HG02610 (cell line): ENCODE measurements around the gene JUP.

Experiments
- ATAC-seq: cut with Tn5 transposase; IDR thresholded peaks from one replicate; pipeline ENCODE4 v1.9.1; 2021; ENCODE audit warnings: mild to moderate bottlenecking, moderate library complexity; ENCODE audit not compliant: unreplicated experiment

Gene JUP

GRCh38 chr17:41760878-41761277 lies 25.6 kb downstream of the JUP start:
- ATAC-seq, result no peak

- ATAC-seq, result no peak
Observed at GRCh38 chr17:41758601-41759000, 27.9 kb downstream of the JUP start.

GRCh38 chr17:41754066-41754465 lies 32.4 kb downstream of the JUP start:
- no peak for ATAC-seq

- ATAC-seq, result no peak
Observed at GRCh38 chr17:41751288-41751687, 35.2 kb downstream of the JUP start.

DNA sequence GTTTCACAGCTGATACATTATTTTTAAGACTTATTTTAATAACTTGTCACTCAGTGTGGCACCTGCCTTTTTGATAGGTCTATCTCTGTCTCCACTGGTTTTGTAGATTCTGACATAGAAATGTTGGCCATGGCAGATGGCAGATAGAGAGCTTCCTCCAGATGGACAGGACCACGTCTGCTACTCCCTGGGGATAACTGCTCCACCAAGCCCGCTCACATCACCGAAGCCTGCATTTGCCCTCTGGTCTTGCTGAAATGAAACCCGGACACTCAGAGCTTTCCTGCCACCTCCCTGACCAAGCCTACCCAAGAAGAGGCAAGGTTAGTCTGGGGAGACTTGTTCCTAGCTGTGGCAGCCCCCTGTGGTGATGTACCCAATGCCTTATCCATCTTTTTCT lies 35.6 kb downstream of the JUP start:
- ATAC-seq, result no peak

DNA sequence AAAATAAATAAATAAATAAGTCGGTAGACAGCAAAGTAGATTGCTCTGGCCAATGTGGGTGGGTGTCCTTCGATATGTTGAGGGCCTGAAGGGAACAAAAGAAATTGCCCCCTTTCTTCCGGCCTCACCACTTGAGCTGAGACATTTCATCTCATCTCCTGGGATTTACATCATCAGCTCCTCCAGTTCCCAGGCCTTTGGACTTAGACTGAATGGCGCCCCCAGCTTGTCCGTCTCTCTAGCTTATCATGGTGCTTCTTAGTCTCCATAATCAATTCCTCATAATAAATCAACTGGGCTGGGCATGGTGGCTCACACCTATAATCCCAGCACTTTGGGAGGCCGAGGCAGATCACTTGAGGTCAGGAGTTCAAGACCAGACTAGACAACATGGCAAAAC lies 38.2 kb downstream of the JUP start:
- no peak for ATAC-seq

- ATAC-seq, result no peak
Observed at GRCh38 chr17:41741709-41742108, 44.8 kb downstream of the JUP start.

DNA sequence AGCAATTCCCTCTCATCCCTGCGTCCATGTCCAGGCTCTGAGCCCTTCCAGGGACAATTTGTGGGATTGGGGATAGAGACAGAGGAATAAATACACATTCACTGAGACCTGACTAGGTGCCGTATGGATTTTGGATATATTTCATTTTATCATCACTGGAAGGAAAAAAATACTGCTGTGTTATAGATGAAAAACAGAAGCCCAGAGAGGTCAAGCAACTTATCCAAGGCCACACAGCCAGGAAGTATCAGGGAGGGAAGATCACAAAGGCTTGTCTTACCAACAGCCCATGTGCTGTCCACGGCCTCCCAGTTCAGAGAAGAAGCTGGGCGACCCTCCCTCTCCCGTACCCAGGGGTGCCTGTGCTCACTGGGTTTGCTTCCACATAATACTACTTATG lies 46.0 kb downstream of the JUP start:
- ATAC-seq, result no peak

DNA sequence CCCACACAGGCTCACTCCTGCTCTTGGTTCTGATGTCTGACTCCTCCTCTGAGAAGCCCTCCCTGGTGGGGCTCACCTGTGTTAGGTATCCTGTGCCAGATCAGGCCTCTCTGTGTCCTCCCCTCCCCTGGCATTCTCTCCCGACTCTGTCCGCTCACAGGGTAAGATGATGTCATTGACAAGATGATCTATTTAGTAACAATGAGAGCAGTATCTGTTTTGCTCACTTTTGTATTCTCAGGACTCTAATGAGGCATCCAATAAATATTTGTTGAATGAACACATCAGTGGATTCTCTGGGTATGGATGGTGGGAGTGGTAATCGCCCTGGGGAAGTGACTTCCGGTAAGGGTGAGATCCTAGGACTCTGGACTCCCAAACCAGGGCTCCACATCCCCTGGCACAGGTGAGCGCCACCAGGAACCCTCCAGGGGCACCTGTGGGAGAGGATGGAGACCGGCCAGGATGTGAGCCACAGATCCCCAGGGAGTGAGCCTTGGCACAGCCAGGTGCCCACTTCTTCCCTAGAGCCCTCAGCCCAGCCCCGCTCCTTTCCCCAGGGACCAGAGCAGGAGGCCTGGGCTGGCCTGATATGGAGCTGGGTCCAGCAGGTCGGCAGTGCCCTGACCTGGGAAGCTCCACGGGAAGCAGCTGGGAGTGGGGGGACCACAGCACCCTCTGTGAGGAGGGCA lies 46.7 kb downstream of the JUP start:
- ATAC-seq, result no peak

DNA sequence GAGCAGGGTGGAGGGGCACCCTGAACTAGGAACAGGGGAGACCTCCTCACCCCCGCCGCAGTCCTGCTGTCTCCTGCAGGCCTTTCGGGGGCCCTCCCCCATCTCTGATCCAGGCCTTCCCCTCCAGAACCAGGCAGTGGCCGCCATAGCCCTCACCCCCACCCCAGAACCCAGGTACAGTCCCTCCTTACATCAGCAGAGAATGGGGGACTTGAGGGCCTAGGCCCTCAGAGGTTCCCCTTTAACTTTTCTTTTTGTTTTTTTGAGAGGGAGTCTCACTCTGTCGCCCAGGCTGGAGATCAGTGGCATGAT lies 47.8 kb downstream of the JUP start:
- ATAC-seq, result no peak

DNA sequence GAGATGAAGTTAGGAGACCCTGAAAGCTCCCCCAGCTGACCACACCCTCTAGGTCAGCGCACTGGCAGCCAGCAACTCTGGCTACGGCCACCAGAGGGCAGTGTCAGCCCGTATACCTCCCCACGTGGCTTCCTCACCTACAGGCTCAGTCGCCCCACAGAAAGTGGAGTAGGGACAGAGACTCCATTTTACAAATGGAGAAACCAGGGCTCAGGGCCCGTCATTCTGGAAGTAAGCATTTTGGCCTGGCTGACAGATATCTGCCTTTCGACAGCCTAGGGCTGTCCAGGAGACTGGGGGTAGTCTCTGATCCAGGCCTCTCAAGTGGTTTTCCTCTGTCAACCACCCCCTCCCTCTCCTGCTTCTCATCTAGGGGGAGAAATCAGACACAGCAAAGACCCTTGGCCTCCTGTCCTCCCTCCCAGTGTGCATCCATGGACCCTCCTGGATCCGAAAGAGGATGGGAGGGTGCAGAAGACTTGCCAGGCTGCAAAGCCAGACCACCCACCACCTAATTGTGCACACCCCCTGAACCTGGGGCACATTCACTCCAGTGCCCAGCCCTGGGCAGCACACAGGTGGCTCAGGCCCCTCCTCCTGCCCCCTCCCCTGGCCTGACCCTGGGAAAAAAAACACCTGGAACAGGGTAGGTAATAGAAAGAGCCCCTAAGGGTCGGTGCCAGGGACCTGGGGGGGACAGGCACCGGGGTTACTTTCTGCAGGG lies 48.3 kb downstream of the JUP start:
- ATAC-seq, result peak; percentile 71

DNA sequence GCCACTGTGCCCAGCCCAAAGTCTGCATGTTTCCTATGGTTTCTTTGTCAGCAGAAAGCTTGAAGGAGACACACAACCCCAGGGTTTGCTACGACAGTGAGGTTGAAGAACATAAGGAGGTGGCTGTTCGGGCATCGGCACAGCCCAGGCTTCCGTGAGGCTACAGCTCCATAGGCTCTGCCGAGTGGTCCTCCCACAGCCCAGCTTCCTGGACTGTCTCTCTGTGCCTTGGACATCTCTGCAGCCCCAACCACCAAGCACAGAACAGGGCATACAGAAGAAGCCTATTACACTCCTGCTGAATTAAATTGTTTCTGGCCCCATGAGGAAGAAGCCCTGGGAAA lies 48.9 kb downstream of the JUP start:
- ATAC-seq, result no peak

DNA sequence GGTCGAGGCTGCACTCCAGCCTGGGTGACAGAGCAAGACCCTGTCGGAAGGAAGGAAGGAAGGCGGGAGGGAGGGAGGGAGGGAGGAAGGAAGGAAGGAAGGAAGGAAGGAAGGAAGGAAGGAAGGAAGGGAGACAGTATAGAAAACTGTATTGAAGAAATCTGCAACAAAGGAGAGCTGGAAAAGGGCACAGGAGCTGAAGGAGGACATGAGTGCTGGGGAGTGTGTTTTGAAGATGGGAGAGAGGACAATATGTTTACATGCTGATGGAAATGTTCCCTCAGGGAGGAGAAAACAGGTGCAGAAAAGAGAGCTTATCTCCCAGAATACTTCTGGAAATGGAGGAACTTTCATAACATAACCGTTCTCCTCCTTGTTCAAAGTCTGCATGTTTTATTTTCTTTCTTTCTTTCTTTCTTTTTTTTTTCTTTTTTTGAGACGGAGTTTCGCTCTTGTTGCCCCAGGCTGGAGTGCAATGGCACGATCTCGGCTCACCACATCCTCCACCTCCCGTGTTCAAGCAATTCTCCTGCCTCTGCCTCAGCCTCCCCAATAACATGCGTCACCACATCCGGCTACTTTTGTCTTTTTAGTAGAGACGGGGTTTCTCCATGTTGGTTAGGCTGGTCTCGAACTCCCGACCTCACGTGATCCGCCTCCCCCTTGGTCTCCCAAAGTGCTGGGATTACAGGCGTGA lies 49.4 kb downstream of the JUP start:
- no peak for ATAC-seq

DNA sequence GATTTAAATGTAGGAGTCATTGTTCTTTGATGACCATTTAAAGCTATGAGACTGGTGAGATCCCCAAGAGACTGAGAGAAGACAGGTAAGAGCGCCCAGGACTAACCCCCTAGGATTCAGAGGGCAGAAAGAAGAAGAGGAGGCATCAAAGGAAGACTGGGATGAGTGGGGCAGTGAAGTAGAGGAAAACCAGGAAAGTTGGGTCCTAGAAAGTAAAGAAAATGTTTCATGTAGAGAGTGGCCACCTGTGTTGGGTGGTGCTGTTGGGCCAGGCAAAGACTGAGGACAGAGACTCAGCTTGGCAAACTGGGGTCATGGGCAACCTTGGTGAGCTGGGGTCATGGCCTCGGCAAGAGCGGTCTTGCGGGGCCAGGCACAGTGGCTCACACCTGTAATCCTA lies 50.8 kb downstream of the JUP start:
- no peak for ATAC-seq

DNA sequence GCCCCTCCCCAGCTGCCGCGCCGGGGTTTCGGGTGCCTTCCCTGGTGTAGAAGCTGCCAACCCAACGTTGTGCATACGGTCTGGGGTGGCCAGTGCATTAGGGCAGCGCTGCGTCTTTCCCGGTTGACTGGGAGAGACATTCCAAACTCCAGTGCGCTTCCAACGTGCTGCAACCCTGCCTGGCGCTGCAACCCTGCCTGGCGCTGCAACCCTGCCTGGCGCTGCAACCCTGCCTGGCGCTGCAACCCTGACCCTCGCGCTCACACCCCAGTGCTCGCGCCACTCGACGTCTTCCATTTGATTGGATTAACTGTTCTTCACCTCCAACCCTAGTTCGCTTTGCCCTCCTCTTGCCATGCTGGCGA lies 51.6 kb downstream of the JUP start:
- ATAC-seq, result no peak

GRCh38 chr17:41734139-41734948 lies 52.2 kb downstream of the JUP start, which contains the start of gene HAP1:
TSS of gene HAP1 (minus strand) at chr17:41734643. CDS start at chr17:41734634, 9 bp downstream.
- ATAC-seq, result no peak

DNA sequence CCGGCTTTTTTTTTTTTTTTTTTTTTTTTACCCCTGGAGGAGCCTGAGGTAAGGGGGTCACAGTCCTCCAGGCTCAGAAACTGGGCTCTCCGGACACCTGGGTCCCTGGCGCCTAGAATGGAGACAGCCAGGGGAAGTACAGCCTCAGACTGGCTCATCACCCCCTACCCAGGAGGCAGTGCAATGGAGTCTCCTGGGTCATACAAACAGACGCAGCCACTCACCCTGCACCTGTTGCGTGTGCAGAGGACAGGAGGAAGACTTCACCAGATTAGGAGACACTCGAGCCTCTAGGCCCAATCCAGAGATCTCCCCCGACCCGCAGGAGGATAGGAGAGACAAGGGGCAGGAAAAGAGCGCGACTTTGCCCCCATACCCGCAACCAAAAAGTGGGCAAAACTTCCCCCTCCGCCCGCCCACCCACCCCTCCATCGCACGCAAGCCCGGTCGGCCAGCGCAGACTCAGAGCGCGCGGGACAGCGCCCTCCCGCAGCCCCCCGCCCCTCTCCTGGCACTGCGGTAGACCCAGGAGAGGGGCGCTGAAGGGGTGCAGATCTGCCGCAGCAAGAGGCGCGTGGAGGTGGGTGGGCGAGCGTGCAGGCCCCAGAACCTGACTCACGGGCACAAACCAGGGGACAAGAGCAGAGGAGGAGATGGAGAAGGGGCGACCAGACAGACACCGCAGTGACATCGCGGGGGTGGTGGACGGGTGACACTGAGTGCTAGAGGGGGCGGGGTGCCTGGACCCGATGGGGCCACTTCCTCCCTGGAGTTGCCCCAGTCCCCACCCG lies 53.0 kb downstream of the JUP start:
- ATAC-seq, result no peak

DNA sequence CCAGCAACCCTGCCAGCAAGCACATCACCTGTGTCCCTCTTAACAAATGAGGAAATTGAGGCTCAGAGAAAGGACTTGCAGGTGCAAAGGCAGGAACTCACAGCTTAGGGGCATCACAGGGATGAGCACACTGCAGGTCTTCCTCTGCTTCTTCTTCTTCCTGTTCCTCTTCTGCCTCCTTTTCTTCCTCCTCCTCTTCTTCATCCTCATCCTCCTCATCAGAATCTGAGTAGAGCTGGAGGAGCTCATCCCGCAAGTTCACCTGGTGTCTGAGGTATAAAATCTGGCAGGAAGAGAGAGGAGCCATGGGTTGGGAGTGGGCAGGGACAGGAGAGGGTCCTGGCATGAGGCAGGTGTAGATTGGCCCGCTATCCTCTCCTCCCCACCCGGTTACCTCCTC lies 54.7 kb downstream of the JUP start:
- ATAC-seq, result no peak

GRCh38 chr17:41730479-41730878 lies 56.0 kb downstream of the JUP start:
- no peak for ATAC-seq

DNA sequence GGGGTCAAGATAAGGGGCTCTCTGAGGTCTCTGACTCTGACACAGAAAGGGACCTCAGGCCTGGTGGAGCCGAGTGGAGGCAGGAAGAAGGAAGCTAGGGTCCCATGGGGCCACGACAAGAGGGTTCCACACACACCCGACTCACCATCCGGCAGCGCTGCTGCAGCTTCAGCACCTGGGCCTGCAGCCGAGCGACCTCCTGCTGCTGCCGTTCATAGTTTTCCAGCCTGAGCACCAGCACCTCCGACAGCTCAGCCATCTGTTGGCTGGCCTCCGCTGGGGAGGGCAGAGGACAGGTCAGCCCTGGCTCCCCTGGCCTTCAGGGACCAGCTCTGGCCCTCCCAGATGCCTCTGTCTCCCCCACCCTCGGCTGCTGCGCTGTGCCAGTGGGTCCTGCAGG lies 58.5 kb downstream of the JUP start:
- ATAC-seq, result no peak

DNA sequence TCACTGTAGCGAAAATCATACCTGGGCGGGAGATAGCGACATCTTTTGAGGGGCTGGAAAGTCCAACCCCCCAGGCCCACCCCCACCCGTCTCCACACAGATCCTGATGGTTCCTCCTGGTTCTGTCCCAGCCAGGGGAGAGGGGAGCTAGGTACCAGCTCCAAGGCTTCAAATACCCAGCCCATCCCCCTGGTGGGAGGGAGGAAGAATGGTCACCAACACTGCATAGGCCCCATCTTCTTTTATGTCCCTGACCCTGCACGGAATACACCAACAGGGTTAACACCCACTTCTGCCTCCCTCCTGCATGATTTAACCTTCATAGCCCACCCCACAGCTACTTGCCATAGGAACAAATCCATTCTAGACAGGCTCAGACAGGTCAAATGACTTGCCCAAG lies 61.4 kb downstream of the JUP start:
- no peak for ATAC-seq
